WTC11 (cell line): ENCODE measurements around the gene CELA2A.

ENCODE experiments used
- FOXK1 ChIP-seq: sonication (generic); formaldehyde crosslinking; IDR thresholded peaks from 2 replicates; pipeline ENCODE4 v1.8.0; 2022; ENCODE audit warnings: mild to moderate bottlenecking, moderate library complexity, missing genetic modification reagents
- GTF2I ChIP-seq: fragments of 250-450 bp; sonication (Bioruptor Pico); conservative IDR thresholded peaks from 2 replicates; pipeline ENCODE4 v1.4.0; 2021; ENCODE audit warnings: mild to moderate bottlenecking
- NFATC4 ChIP-seq: fragments of 250-450 bp; sonication (Bioruptor Pico); IDR thresholded peaks from 2 replicates; pipeline ENCODE4 v1.9.0; 2021; ENCODE audit warnings: mild to moderate bottlenecking
- NR2C2 ChIP-seq: sonication (generic); formaldehyde crosslinking; IDR thresholded peaks from 2 replicates; pipeline ENCODE4 v1.8.0; 2022; ENCODE audit warnings: mild to moderate bottlenecking, missing genetic modification reagents
- OVOL2 ChIP-seq: fragments of 250-450 bp; sonication (Bioruptor Pico); IDR thresholded peaks from 2 replicates; pipeline ENCODE4 v1.9.0; 2021; ENCODE audit warnings: mild to moderate bottlenecking, borderline replicate concordance
- ZNF317 ChIP-seq: sonication (generic); formaldehyde crosslinking; IDR thresholded peaks from 2 replicates; pipeline ENCODE4 v1.8.1; 2023; ENCODE audit warnings: low read depth, mild to moderate bottlenecking, moderate library complexity, missing genetic modification reagents, borderline replicate concordance
- TF ChIP-seq, protein P1 (sequence below): fragments of 200-600 bp; IDR thresholded peaks from 2 replicates; pipeline ENCODE4 v1.8.0; 2022; ENCODE audit warnings: antibody characterized with exemption
- TF ChIP-seq, protein P2 (sequence below): sonication (generic); formaldehyde crosslinking; IDR thresholded peaks from 2 replicates; pipeline ENCODE4 v1.8.0; 2022; ENCODE audit warnings: mild to moderate bottlenecking, missing genetic modification reagents

DNA sequence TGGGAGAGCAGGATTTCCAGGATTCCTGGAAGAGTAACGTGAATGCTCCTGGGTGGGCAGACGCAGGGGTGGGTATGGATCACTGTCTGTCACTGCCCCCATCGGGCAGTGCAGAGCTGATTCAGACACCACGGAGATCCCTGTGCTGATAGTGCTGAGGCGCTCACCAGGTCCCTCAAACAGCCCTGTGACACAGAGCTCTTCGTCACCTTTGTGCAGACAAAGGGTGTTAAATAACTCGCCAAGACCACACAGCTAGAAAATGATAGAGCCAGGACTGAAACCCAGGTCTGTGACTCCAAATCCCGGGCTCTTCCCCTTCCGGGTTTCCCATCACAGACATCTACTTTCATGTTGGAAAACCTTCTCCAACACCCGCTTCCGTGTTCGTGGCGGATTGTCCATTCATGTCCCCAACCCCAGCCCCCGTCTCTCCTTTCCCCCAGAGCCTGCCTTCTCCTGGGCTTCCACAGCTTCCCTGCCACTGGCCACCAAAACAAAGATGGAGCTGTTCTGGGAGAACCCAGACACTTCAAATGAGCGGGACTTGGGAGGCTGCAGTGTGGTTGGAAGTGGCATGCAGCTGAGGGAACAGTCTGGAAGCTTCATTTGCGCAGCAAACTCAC lies 44.2 kb upstream of the CELA2A start:
- TF ChIP-seq, protein P1, sequence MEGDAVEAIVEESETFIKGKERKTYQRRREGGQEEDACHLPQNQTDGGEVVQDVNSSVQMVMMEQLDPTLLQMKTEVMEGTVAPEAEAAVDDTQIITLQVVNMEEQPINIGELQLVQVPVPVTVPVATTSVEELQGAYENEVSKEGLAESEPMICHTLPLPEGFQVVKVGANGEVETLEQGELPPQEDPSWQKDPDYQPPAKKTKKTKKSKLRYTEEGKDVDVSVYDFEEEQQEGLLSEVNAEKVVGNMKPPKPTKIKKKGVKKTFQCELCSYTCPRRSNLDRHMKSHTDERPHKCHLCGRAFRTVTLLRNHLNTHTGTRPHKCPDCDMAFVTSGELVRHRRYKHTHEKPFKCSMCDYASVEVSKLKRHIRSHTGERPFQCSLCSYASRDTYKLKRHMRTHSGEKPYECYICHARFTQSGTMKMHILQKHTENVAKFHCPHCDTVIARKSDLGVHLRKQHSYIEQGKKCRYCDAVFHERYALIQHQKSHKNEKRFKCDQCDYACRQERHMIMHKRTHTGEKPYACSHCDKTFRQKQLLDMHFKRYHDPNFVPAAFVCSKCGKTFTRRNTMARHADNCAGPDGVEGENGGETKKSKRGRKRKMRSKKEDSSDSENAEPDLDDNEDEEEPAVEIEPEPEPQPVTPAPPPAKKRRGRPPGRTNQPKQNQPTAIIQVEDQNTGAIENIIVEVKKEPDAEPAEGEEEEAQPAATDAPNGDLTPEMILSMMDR: no peak
- TF ChIP-seq, protein P2, sequence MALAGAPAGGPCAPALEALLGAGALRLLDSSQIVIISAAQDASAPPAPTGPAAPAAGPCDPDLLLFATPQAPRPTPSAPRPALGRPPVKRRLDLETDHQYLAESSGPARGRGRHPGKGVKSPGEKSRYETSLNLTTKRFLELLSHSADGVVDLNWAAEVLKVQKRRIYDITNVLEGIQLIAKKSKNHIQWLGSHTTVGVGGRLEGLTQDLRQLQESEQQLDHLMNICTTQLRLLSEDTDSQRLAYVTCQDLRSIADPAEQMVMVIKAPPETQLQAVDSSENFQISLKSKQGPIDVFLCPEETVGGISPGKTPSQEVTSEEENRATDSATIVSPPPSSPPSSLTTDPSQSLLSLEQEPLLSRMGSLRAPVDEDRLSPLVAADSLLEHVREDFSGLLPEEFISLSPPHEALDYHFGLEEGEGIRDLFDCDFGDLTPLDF (CRISPR knock-in tag): no peak
- TF ChIP-seq NFATC4 (CRISPR knock-in tag): no peak
- TF ChIP-seq NR2C2: no peak
- TF ChIP-seq FOXK1 (CRISPR knock-in tag): no peak
- no peak for TF ChIP-seq ZNF317
- TF ChIP-seq OVOL2 (CRISPR knock-in tag): no peak
- TF ChIP-seq GTF2I: no peak
